Coronary artery (tissue), 2 donors: Measurements from ENCODE around the gene ZNF41.
"Not testable (repeated sequence)": the region's sequence is repeated elsewhere in the genome, so short reads cannot be mapped to it uniquely, and the experiment has no call there.

Source experiments
- DNase-seq: peaks from one replicate; pipeline ENCODE4 v3.0.0-alpha.2; 2017; ENCODE audit warnings: low spot score
- H3K27ac ChIP-seq, 2 donors: fragments of 200-600 bp; sonication (generic); one replicate each; pipeline ENCODE4 v1.5.1; 2016 to 2019
- H3K4me3 ChIP-seq: fragments of 200-600 bp; sonication (generic); 2 replicates; pipeline ENCODE4 v1.5.1; 2016; ENCODE audit warnings: mild to moderate bottlenecking, moderate library complexity
- CTCF ChIP-seq: fragments of 200-600 bp; sonication (generic); IDR thresholded peaks from one replicate; pipeline ENCODE4 v1.5.1; 2019; ENCODE audit warnings: antibody characterized with exemption

ZNF41 gene

GRCh38 chrX:47501226-47502074 is 18.4 kb upstream of the ZNF41 start:
- H3K27ac ChIP-seq: no peak overlapping the region

GRCh38 chrX:47500554-47500953 is 17.5 kb upstream of the ZNF41 start:
- DNase-seq: no peak
- Histone ChIP-seq H3K4me3 (no peak overlapping the region), H3K27ac (no peak overlapping the region)
- no peak for TF ChIP-seq CTCF

More at GRCh38 chrX:47501226-47502074, 18.4 kb upstream of the ZNF41 start:
- TF ChIP-seq CTCF: no peak
- no peak overlapping the region for H3K4me3 ChIP-seq
- no peak for DNase-seq

- Histone ChIP-seq H3K4me3 (no peak overlapping the region), H3K27ac (no peak overlapping the region)
- no peak for DNase-seq
- no peak for TF ChIP-seq CTCF
Observed at GRCh38 chrX:47499293-47499692, 16.3 kb upstream of the ZNF41 start.

GRCh38 chrX:47498411-47498810 is 15.4 kb upstream of the ZNF41 start:
- TF ChIP-seq CTCF: no peak
- no peak overlapping the region for H3K27ac ChIP-seq
- no peak overlapping the region for H3K4me3 ChIP-seq
- DNase-seq: no peak

- TF ChIP-seq CTCF: no peak
- DNase-seq: no peak
- Histone ChIP-seq H3K27ac (no peak overlapping the region), H3K4me3 (no peak overlapping the region)
Observed at GRCh38 chrX:47497271-47497888, 14.4 kb upstream of the ZNF41 start.

GRCh38 chrX:47492133-47492532 is 9.1 kb upstream of the ZNF41 start:
- not testable (repeated sequence) for H3K4me3 ChIP-seq, H3K27ac ChIP-seq, DNase-seq

- H3K27ac ChIP-seq: no peak overlapping the region
- H3K4me3 ChIP-seq: no peak overlapping the region
- no peak for DNase-seq
- TF ChIP-seq CTCF: no peak
Observed at GRCh38 chrX:47489507-47490275, 6.7 kb upstream of the ZNF41 start.
